ENCODE results near the gene MMP24.

The MMP24 gene

DNA sequence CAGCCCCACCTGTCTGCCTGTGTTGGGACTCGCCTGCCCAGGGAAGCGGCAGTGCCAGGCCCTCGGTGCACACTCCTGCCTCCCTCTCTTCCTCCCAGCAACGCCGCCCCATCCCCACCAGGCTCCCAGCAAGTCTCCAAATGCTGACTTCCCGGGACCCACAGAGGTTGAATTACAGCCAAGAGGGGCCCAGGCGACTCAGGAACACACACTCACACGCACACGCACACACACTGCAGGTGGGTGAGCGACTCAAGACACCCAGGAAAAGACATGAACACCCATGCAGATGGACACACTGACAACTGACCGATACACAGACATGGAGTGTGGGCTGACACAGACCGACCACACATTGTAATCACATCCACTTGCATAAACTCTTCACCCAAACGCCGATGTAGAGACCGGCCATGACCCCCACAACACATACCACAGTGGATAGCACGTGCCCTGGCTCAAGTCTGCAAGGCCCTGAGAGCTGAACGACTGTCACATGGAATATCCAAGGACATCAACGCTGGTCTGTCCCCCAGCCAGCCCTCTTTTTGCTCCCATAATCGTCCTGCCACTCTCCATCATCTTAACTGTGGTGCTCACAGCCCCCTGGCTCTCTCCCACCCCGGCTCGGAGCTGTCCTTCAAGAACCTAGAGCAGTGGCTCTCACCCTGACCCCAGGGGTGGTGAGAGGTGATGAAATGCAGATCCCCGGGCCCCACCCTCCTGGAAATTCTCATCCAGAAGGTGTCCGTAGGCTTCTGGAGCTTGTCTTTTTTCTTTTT is 66.2 kb downstream of the MMP24 start:
- H3K27ac ChIP-seq, result no peak overlapping the region
- TF ChIP-seq, protein P1, sequence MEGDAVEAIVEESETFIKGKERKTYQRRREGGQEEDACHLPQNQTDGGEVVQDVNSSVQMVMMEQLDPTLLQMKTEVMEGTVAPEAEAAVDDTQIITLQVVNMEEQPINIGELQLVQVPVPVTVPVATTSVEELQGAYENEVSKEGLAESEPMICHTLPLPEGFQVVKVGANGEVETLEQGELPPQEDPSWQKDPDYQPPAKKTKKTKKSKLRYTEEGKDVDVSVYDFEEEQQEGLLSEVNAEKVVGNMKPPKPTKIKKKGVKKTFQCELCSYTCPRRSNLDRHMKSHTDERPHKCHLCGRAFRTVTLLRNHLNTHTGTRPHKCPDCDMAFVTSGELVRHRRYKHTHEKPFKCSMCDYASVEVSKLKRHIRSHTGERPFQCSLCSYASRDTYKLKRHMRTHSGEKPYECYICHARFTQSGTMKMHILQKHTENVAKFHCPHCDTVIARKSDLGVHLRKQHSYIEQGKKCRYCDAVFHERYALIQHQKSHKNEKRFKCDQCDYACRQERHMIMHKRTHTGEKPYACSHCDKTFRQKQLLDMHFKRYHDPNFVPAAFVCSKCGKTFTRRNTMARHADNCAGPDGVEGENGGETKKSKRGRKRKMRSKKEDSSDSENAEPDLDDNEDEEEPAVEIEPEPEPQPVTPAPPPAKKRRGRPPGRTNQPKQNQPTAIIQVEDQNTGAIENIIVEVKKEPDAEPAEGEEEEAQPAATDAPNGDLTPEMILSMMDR (conservative IDR thresholded peaks at IDR 0.05), result no peak
- TF ChIP-seq ZFX (IDR thresholded peaks at IDR 0.05), result no peak

DNA sequence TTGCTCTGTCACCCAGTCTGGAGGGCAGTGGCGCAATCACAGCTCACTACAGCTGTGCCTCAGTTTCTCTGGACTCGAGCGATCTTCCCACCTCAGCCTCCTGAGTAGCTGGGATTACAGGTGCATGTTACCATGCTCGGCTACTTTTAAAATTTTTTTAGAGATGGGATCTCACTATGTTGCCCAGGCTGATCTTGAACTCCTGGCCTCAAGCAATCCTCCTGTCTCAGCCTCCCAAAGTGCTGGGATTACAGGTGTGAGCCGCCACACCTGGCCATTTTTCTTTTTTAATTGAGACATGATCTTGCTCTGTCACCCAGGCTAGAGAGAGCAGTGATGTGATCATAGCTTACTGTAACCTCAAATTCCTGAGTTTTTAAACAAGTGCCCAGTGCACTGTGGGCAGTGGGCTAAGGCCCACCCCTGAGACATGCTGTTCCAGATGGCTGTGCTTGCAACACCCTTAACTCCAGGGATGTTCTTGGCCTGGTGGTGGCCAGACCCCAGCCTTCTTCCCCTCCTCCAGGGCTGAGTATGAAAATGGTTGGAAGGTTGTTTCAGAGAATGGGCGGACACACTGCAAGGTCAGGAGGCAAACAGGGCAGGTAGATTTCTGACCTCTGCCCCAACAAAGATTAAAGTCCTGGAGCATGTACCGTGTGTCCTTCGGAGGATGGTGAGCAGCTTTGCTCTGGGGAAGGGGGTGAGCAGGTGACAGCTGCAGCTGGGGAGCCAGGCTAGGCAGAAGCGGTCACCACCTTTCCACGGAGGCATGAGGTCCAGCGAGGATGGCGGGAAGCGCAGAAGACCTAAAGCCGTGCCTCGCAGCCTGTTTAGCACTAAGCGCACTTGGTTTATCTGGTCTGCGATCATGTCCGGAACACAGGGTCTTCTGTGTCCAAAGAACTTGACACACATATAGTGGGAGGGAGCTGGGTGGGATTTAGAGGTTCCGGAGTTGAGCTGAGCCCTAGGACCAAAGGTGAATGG is 67.1 kb downstream of the MMP24 start:
- no peak overlapping the region for H3K27ac ChIP-seq
- TF ChIP-seq ZFX (IDR thresholded peaks at IDR 0.05), result no peak
- TF ChIP-seq, protein P1 (conservative IDR thresholded peaks at IDR 0.05), result no peak

DNA sequence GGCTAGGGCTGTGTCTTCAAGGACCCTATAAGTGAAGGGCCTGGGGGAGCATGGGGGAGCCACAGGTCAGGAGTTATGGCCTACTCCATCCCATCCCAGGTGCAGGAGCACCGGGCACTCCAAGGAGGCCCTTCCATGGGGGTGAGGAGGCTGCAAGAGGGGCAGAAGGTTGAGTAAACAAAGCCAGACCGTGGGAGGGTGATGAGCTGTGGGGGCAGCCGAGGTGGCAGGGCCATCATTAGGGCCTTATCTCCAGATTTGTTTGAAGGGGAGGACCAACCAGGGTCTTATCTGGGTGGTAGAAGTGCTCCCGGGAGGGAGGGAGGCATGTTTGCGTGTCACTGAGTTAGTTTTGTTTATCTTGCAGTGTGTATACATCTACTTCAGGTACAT is 67.8 kb downstream of the MMP24 start:
- no peak for TF ChIP-seq ZFX (IDR thresholded peaks at IDR 0.05)
- TF ChIP-seq, protein P1 (conservative IDR thresholded peaks at IDR 0.05), result no peak

DNA sequence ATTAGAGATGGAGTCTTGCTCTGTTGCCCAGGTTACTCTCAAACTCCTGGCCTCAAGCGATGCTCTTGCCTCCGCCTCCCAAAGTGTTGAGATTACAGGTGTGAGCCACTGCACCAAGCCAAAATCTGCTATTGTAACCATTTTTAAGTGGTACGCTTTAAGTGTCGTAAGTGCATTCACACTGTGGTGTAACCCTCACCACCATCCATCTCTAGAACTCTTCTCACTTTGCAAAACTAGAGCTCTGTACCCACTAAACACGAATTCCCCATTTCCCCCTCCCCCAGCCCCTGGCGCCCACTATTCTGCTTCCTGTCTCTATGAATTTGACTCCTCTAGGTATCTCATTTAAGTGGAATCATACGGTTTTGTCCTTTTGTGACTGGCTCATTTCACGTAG is 68.6 kb downstream of the MMP24 start:
- H3K27ac ChIP-seq, result no peak overlapping the region
- TF ChIP-seq, protein P1 (conservative IDR thresholded peaks at IDR 0.05), result no peak
- TF ChIP-seq ZFX (IDR thresholded peaks at IDR 0.05), result no peak

More for the DNA sequence above, 67.8 kb downstream of the MMP24 start:
- no peak overlapping the region for H3K27ac ChIP-seq

DNA sequence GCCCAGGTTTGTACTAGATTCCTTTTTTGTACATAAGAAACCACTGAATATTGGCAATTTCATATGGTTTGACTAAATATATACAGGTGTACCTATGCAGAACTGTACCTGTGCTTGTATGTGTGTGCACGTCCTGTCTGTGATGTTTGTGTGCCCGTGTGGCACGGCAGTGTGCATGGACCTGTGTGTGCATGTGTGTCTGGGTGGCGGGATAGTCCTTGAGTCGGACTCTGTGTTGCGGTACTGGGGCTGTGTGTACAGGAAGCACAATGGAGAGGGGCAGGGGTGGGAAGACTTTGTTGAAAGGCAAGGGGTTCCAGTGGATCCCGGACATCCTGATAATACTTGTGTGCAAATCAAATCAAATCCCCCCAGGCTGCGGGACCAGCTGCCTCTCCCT is 69.2 kb downstream of the MMP24 start:
- TF ChIP-seq, protein P1 (conservative IDR thresholded peaks at IDR 0.05), result no peak
- no peak for TF ChIP-seq ZFX (IDR thresholded peaks at IDR 0.05)
- no peak overlapping the region for H3K27ac ChIP-seq

DNA sequence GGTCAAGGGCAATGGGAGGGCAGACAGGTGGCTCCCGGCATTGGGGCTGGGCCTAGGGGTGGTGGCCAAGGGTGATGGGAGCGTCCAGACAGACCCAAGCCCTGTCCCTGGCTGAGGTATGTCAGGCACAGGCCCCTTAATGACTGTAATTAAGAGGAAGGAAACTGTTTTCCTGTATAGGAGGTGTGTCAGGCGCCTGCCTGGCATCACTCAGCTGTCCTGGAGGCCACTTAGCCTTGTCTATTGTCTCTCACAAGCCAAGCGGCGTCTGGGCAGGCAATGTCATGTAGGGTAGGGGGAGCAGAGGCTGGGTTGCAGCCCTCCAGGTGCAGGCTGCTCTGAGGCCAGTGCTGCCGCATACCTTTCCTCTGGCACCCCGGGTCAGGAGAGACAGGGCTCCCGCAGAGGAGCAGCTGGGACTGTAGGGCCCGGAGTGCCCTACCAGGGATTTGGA is 69.6 kb downstream of the MMP24 start:
- no peak overlapping the region for H3K27ac ChIP-seq
- no peak for TF ChIP-seq ZFX (IDR thresholded peaks at IDR 0.05)
- TF ChIP-seq, protein P1 (conservative IDR thresholded peaks at IDR 0.05), result no peak

DNA sequence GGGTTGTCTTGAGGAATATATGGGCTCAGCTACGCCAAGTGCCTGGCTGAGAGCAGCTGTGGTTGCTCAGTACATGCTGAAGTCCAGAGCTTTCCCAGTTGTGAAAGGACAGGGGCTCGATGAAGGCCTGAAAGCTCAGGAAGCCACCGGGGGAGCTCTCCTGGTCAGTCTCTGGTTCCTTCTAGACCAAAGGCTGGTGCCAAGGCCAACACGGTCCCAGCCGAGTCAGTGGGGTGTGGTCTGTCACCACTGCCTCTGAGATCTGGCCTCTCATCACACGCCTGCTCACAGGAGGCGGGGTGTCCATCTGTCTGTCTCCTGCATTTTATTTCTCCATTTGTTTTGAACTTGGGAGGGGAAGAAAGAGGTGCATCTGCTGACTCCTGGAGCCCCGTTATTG is 70.7 kb downstream of the MMP24 start:
- TF ChIP-seq, protein P1 (conservative IDR thresholded peaks at IDR 0.05), result no peak
- TF ChIP-seq ZFX (IDR thresholded peaks at IDR 0.05), result no peak
- H3K27ac ChIP-seq, result no peak overlapping the region
